ENCODE measurements around the gene CLASP1. TPM values are rescaled to one million over a fixed set of nuclear protein-coding genes. Genes with fewer than 3 reads are reported as not detected.

The CLASP1 gene
- total RNA-seq, 2 experiments from 2014 or later: 60.3 to 61.4 TPM

- H3K36me3 Mint-ChIP-seq (ENCODE audit: low read depth): peaks cover 24% of the 10 kb centered on the region
- ATAC-seq (no peak), DNase-seq (no peak)
- H3K4me1 Mint-ChIP-seq (ENCODE audit: low read depth): no peaks in the 10 kb centered on the region
- no peak overlapping the region for H3K4me3 Mint-ChIP-seq
- no peaks in the 10 kb centered on the region for H3K27me3 Mint-ChIP-seq
- no peak for TF ChIP-seq CTCF (IDR thresholded peaks at IDR 0.05)
- CTCF ChIA-PET: no interaction called here
- intact Hi-C loops (cut with micrococcal nuclease): no loop called here
- H3K27ac Mint-ChIP-seq: no peak overlapping the region
- H3K9me3 Mint-ChIP-seq: no peaks in the 10 kb centered on the region
- POLR2A ChIA-PET: interaction anchor here (1.2 kb wide), 1 partner anchor 9 kb away, joined by 4 read pairs; no protein-coding TSS in a partner anchor
These were observed 212.3 kb downstream of the CLASP1 start for GRCh38 chr2:121436918-121437317.

- H3K27me3 Mint-ChIP-seq: no peaks in the 10 kb centered on the region
- no peaks in the 10 kb centered on the region for H3K4me1 Mint-ChIP-seq (ENCODE audit: low read depth)
- TF ChIP-seq CTCF (IDR thresholded peaks at IDR 0.05): no peak
- no peaks in the 10 kb centered on the region for H3K9me3 Mint-ChIP-seq
- H3K36me3 Mint-ChIP-seq (ENCODE audit: low read depth): peaks cover 17% of the 10 kb centered on the region
- no peak for ATAC-seq
- intact Hi-C loops (cut with micrococcal nuclease): no loop called here
- no peak overlapping the region for H3K27ac Mint-ChIP-seq
- no peak overlapping the region for H3K4me3 Mint-ChIP-seq
- ChIA-PET POLR2A (no interaction called here), CTCF (interaction anchor here (1.2 kb wide), 1 partner anchor 69 kb away, joined by 4 read pairs; no protein-coding TSS in a partner anchor)
- no peak for DNase-seq
These were observed 213.5 kb downstream of the CLASP1 start for GRCh38 chr2:121435790-121436189.

- H3K4me3 Mint-ChIP-seq: no peak overlapping the region
- intact Hi-C loops (cut with micrococcal nuclease): no loop called here
- POLR2A ChIA-PET: no interaction called here
- peaks cover 19% of the 10 kb centered on the region for H3K36me3 Mint-ChIP-seq (ENCODE audit: low read depth)
- ATAC-seq: no peak
- DNase-seq: no peak
- no peak for TF ChIP-seq CTCF (IDR thresholded peaks at IDR 0.05)
- H3K4me1 Mint-ChIP-seq (ENCODE audit: low read depth): no peaks in the 10 kb centered on the region
- no peak overlapping the region for H3K27ac Mint-ChIP-seq
- CTCF ChIA-PET: interaction anchor here (0.9 to 1.8 kb wide), 2 partner anchors 29 to 82 kb away, joined by 3 to 7 read pairs; no protein-coding TSS in a partner anchor
- no peaks in the 10 kb centered on the region for H3K9me3 Mint-ChIP-seq
- H3K27me3 Mint-ChIP-seq: no peaks in the 10 kb centered on the region
These were observed 218.0 kb downstream of the CLASP1 start for GRCh38 chr2:121431214-121431613.

- Mint-ChIP-seq H3K36me3 (ENCODE audit: low read depth) (peaks cover 24% of the 10 kb centered on the region), H3K4me1 (ENCODE audit: low read depth) (no peaks in the 10 kb centered on the region), H3K9me3 (no peaks in the 10 kb centered on the region), H3K27me3 (no peaks in the 10 kb centered on the region), H3K27ac (no peak overlapping the region), H3K4me3 (no peak overlapping the region)
- TF ChIP-seq CTCF (IDR thresholded peaks at IDR 0.05): no peak
- ATAC-seq (no peak), DNase-seq (no peak)
- intact Hi-C loops (cut with micrococcal nuclease): no loop called here
- ChIA-PET CTCF (interaction anchor here (1.5 to 1.8 kb wide), 2 partner anchors 8 to 28 kb away, joined by 6 to 7 read pairs; no protein-coding TSS in a partner anchor), POLR2A (no interaction called here)
These were observed 219.2 kb downstream of the CLASP1 start for GRCh38 chr2:121429927-121430520.

- Mint-ChIP-seq H3K4me1 (ENCODE audit: low read depth) (no peaks in the 10 kb centered on the region), H3K4me3 (no peak overlapping the region), H3K27me3 (no peaks in the 10 kb centered on the region), H3K36me3 (ENCODE audit: low read depth) (peaks cover 25% of the 10 kb centered on the region), H3K9me3 (no peaks in the 10 kb centered on the region), H3K27ac (no peak overlapping the region)
- TF ChIP-seq CTCF (IDR thresholded peaks at IDR 0.05): no peak
- ATAC-seq (no peak), DNase-seq (no peak)
- intact Hi-C loops (cut with micrococcal nuclease): no loop called here
- ChIA-PET POLR2A (no interaction called here), CTCF (interaction anchor here (1.3 to 1.8 kb wide), 3 partner anchors 9 to 289 kb away, joined by 3 to 7 read pairs (median 6); no protein-coding TSS in a partner anchor)
These were observed 220.0 kb downstream of the CLASP1 start for GRCh38 chr2:121429119-121429903.
